HuH-7.5 (cell line): Measurements from ENCODE around the gene ADAM11.

Source experiments
- DNase-seq: peaks from one replicate; pipeline ENCODE4 v3.0.0; 2011; ENCODE audit warnings: low spot score

Gene ADAM11

GRCh38 chr17:44757045-44757917, 1.5 kb upstream of the ADAM11 start:
- no peak for DNase-seq

- no peak for DNase-seq
Observed at GRCh38 chr17:44757918-44758413, 822 bp upstream of the ADAM11 start.

GRCh38 chr17:44759086-44759915, 513 bp downstream of the ADAM11 start:
- peak; percentile 47 for DNase-seq

GRCh38 chr17:44759916-44760243, 1.1 kb downstream of the ADAM11 start:
- no peak for DNase-seq

- DNase-seq = no peak
Observed at GRCh38 chr17:44760474-44761308, 1.9 kb downstream of the ADAM11 start.

GRCh38 chr17:44761932-44762810, 3.4 kb downstream of the ADAM11 start:
- DNase-seq = no peak

GRCh38 chr17:44763170-44763569, 4.4 kb downstream of the ADAM11 start:
- no peak for DNase-seq

- no peak for DNase-seq
Observed at GRCh38 chr17:44765965-44766364, 7.2 kb downstream of the ADAM11 start.

GRCh38 chr17:44766409-44767038, 7.7 kb downstream of the ADAM11 start:
- no peak for DNase-seq

GRCh38 chr17:44767493-44767892, 8.7 kb downstream of the ADAM11 start:
- DNase-seq = no peak

GRCh38 chr17:44768505-44769142, 9.8 kb downstream of the ADAM11 start:
- DNase-seq = no peak

GRCh38 chr17:44769230-44769629, 10.4 kb downstream of the ADAM11 start:
- DNase-seq = no peak

- no peak for DNase-seq
Observed at GRCh38 chr17:44769647-44770084, 10.9 kb downstream of the ADAM11 start.

GRCh38 chr17:44770166-44770925, 11.6 kb downstream of the ADAM11 start:
- DNase-seq = no peak

- no peak for DNase-seq
Observed at GRCh38 chr17:44772308-44773045, 13.7 kb downstream of the ADAM11 start.

GRCh38 chr17:44773140-44773539, 14.4 kb downstream of the ADAM11 start:
- DNase-seq = no peak

GRCh38 chr17:44774271-44775135, 15.7 kb downstream of the ADAM11 start:
- DNase-seq = peak; percentile 96
